Astrocyte (in vitro differentiated cells and primary cell): ENCODE data around the gene PDSS2. TPM values are rescaled to one million over a fixed set of nuclear protein-coding genes. Genes with fewer than 3 reads are reported as not detected.

ENCODE experiments used
- DNase-seq: peaks from one replicate; pipeline ENCODE4 v3.0.0-alpha.2; 2010; ENCODE audit warnings: low read depth
- FAIRE-seq: peaks from 2 replicates; lab custom pipeline; 2011; peaks lifted over from hg19 to GRCh38; lab: Jason Lieb, UNC
- H2AFZ ChIP-seq: 2 replicates; pipeline ENCODE4 v1.6.0; 2012; ENCODE audit warnings: low read depth, low read length, inconsistent platforms
- H3K27ac ChIP-seq: 2 replicates; pipeline ENCODE4 v1.5.1; 2011; ENCODE audit warnings: low read depth, low read length, inconsistent platforms
- H3K27me3 ChIP-seq: 2 replicates; pipeline ENCODE4 v1.6.0; 2011; ENCODE audit warnings: low read length, inconsistent platforms; ENCODE audit not compliant: insufficient read depth
- H3K36me3 ChIP-seq: 2 replicates; pipeline ENCODE4 v1.5.1; 2011; ENCODE audit warnings: low read length, inconsistent platforms; ENCODE audit not compliant: insufficient read depth
- H3K4me1 ChIP-seq: 2 replicates; pipeline ENCODE4 v1.5.1; 2011; ENCODE audit warnings: low read length, inconsistent platforms; ENCODE audit not compliant: insufficient read depth
- H3K4me2 ChIP-seq: 2 replicates; pipeline ENCODE4 v1.6.0; 2012; ENCODE audit warnings: low read length, inconsistent platforms
- H3K4me3 ChIP-seq: 2 replicates; pipeline ENCODE4 v1.5.1; 2011; ENCODE audit warnings: low read depth, mild to moderate bottlenecking, low read length, inconsistent platforms; ENCODE audit not compliant: insufficient read depth
- H3K79me2 ChIP-seq: 2 replicates; pipeline ENCODE4 v1.6.0; 2012; ENCODE audit warnings: mild to moderate bottlenecking, low read length, inconsistent platforms; ENCODE audit not compliant: insufficient read depth
- H3K9ac ChIP-seq: 2 replicates; pipeline ENCODE4 v1.6.0; 2012; ENCODE audit warnings: mild to moderate bottlenecking, low read length, inconsistent platforms
- H3K9me3 ChIP-seq: 2 replicates; pipeline ENCODE4 v1.5.1; 2012; ENCODE audit warnings: low read depth, mild to moderate bottlenecking, low read length, inconsistent platforms; ENCODE audit not compliant: insufficient read depth
- H4K20me1 ChIP-seq: 2 replicates; pipeline ENCODE4 v1.6.0; 2012; ENCODE audit warnings: low read length, inconsistent platforms; ENCODE audit not compliant: insufficient read depth
- H3K27ac Mint-ChIP-seq: one replicate; pipeline ENCODE4 v1.8.0; 2021; ENCODE audit warnings: mild to moderate bottlenecking, mixed read lengths; ENCODE audit not compliant: unreplicated experiment
- H3K27me3 Mint-ChIP-seq: one replicate; pipeline ENCODE4 v1.8.0; 2021; ENCODE audit warnings: low read depth, mixed read lengths; ENCODE audit not compliant: unreplicated experiment
- H3K36me3 Mint-ChIP-seq: one replicate; pipeline ENCODE4 v1.8.0; 2021; ENCODE audit warnings: low read depth, mixed read lengths; ENCODE audit not compliant: unreplicated experiment
- H3K4me1 Mint-ChIP-seq: one replicate; pipeline ENCODE4 v1.8.0; 2021; ENCODE audit warnings: low read depth, mixed read lengths; ENCODE audit not compliant: unreplicated experiment
- H3K4me3 Mint-ChIP-seq: one replicate; pipeline ENCODE4 v1.8.0; 2021; ENCODE audit warnings: mild to moderate bottlenecking, moderate library complexity, mixed read lengths; ENCODE audit not compliant: unreplicated experiment
- H3K9me3 Mint-ChIP-seq: one replicate; pipeline ENCODE4 v1.8.0; 2021; ENCODE audit warnings: mild to moderate bottlenecking, mixed read lengths; ENCODE audit not compliant: unreplicated experiment
- CTCF ChIP-seq: IDR thresholded peaks from 2 replicates; pipeline ENCODE4 v1.5.1; 2011; ENCODE audit warnings: low read depth, mild to moderate bottlenecking, inconsistent platforms, low read length, moderate library complexity; ENCODE audit not compliant: insufficient read depth
- EZH2 ChIP-seq: IDR thresholded peaks from 2 replicates; pipeline ENCODE4 v1.6.1; 2012; ENCODE audit warnings: mild to moderate bottlenecking, low read length, inconsistent platforms; ENCODE audit not compliant: insufficient read depth
- total RNA-seq: library from RNA; stranded (reverse); gene quantifications from 2 replicates; pipeline ENCODE4 v1.2.1, GENCODE V29; 2021

PDSS2 gene
- total RNA-seq, 1 donor from 2014 or later, result 7.7 TPM

- H3K27me3 Mint-ChIP-seq, result no peaks in the 10 kb centered on the region
- TF ChIP-seq CTCF (no peak), EZH2 (no peak)
- H3K4me1 Mint-ChIP-seq, result no peaks in the 10 kb centered on the region
- H3K27ac Mint-ChIP-seq, result no peak overlapping the region
- Histone ChIP-seq H3K4me1 (no peaks in the 10 kb centered on the region), H3K27ac (no peak overlapping the region), H2AFZ (no peak overlapping the region), H3K4me3 (no peak overlapping the region), H3K9ac (no peak overlapping the region), H3K9me3 (no peaks in the 10 kb centered on the region), H3K79me2 (no peaks in the 10 kb centered on the region), H3K4me2 (no peak overlapping the region), H3K27me3 (peaks cover 3% of the 10 kb centered on the region), H4K20me1 (no peaks in the 10 kb centered on the region), H3K36me3 (no peaks in the 10 kb centered on the region)
- no peak overlapping the region for H3K4me3 Mint-ChIP-seq
- DNase-seq (no peak), FAIRE-seq (no peak)
- H3K9me3 Mint-ChIP-seq, result no peaks in the 10 kb centered on the region
- no peaks in the 10 kb centered on the region for H3K36me3 Mint-ChIP-seq
These were observed 14.3 kb upstream of the PDSS2 start for GRCh38 chr6:107473660-107474059.

GRCh38 chr6:107470364-107470763 lies 11.0 kb upstream of the PDSS2 start:
- Histone ChIP-seq H3K27me3 (peaks cover 16% of the 10 kb centered on the region), H3K36me3 (no peaks in the 10 kb centered on the region), H3K4me2 (no peak overlapping the region), H3K27ac (no peak overlapping the region), H3K9ac (no peak overlapping the region), H3K4me1 (no peaks in the 10 kb centered on the region), H4K20me1 (no peaks in the 10 kb centered on the region), H3K4me3 (no peak overlapping the region), H2AFZ (no peak overlapping the region), H3K9me3 (no peaks in the 10 kb centered on the region), H3K79me2 (no peaks in the 10 kb centered on the region)
- no peak overlapping the region for H3K27ac Mint-ChIP-seq
- no peak for DNase-seq
- FAIRE-seq, result no peak
- H3K4me1 Mint-ChIP-seq, result no peaks in the 10 kb centered on the region
- H3K27me3 Mint-ChIP-seq, result no peaks in the 10 kb centered on the region
- no peak overlapping the region for H3K4me3 Mint-ChIP-seq
- TF ChIP-seq EZH2 (no peak), CTCF (no peak)
- no peaks in the 10 kb centered on the region for H3K9me3 Mint-ChIP-seq
- no peaks in the 10 kb centered on the region for H3K36me3 Mint-ChIP-seq

- Histone ChIP-seq H3K4me2 (no peak overlapping the region), H3K4me1 (no peaks in the 10 kb centered on the region), H3K9me3 (no peaks in the 10 kb centered on the region), H3K27me3 (peaks cover 13% of the 10 kb centered on the region), H3K79me2 (no peaks in the 10 kb centered on the region), H2AFZ (no peak overlapping the region), H3K4me3 (no peak overlapping the region), H4K20me1 (no peaks in the 10 kb centered on the region), H3K36me3 (no peaks in the 10 kb centered on the region), H3K9ac (no peak overlapping the region), H3K27ac (no peak overlapping the region)
- FAIRE-seq (no peak), DNase-seq (no peak)
- no peaks in the 10 kb centered on the region for H3K9me3 Mint-ChIP-seq
- no peaks in the 10 kb centered on the region for H3K4me1 Mint-ChIP-seq
- H3K27me3 Mint-ChIP-seq, result no peaks in the 10 kb centered on the region
- no peak overlapping the region for H3K27ac Mint-ChIP-seq
- H3K4me3 Mint-ChIP-seq, result no peak overlapping the region
- TF ChIP-seq CTCF (no peak), EZH2 (no peak)
- H3K36me3 Mint-ChIP-seq, result no peaks in the 10 kb centered on the region
These were observed 6.7 kb upstream of the PDSS2 start for GRCh38 chr6:107466062-107466461.
